T-cell (primary cell): ENCODE data around the gene DLG2. TPM values are rescaled to one million over a fixed set of nuclear protein-coding genes. Genes with fewer than 3 reads are reported as not detected.
"Not testable (repeated sequence)": the region's sequence is repeated elsewhere in the genome, so short reads cannot be mapped to it uniquely, and the experiment has no call there.

ENCODE experiments used
- ATAC-seq, 4 experiments: fragments of 200-7000 bp in 3 of 4; fragments of 150-1000 bp in 1 of 4; cut with Tn5 transposase; replicated peaks in 1 of 4; 1 replicate in 3 of 4; 2 replicates in 1 of 4; pipeline ENCODE4 v1.10.0; 2021; ENCODE audit warnings: moderate library complexity in 3 of 4, mild to moderate bottlenecking in 2 of 4, moderate number of reproducible peaks in 1 of 4
- CTCF ChIA-PET, 2 donors: fragments of 300-600 bp; sonication (Branson Sonifier 250); formaldehyde crosslinking; loops; one replicate each; lab custom pipeline; 2022; ENCODE audit warnings: antibody characterized with exemption in 2 of 2; lab: Charles Lee
- POLR2A ChIA-PET, 2 donors: fragments of 300-600 bp; sonication (Branson Sonifier 250); formaldehyde crosslinking; loops; one replicate each; lab custom pipeline; 2022; ENCODE audit warnings: antibody characterized with exemption in 2 of 2; lab: Charles Lee
- DNase-seq, 35 experiments: peaks; one replicate each; pipeline versions ENCODE4 v3.0.0 to v3.0.0-alpha.2; 2013 to 2023
- H3K27ac ChIP-seq: one replicate; pipeline ENCODE4 v1.5.1; 2013; ENCODE audit warnings: low read length
- H3K27me3 ChIP-seq, 2 experiments: replicated peaks in 1 of 2; 1 replicate in 1 of 2; 2 replicates in 1 of 2; pipeline versions ENCODE4 v1.6.1 to v1.7.0; 2013; ENCODE audit warnings: low read length in 1 of 2, mixed read lengths in 1 of 2; ENCODE audit not compliant: control insufficient read depth in 2 of 2, insufficient read depth in 2 of 2; ENCODE audit errors: extremely low read depth in 1 of 2
- H3K36me3 ChIP-seq, 2 donors: 1 replicate in 1 of 2; 2 replicates in 1 of 2; pipeline versions ENCODE4 v1.6.1 to v1.7.0; 2013; ENCODE audit warnings: low read length in 1 of 2; ENCODE audit not compliant: control insufficient read depth in 2 of 2, insufficient read depth in 1 of 2; ENCODE audit errors: extremely low read depth in 1 of 2
- H3K4me1 ChIP-seq, 2 experiments: 1 replicate in 1 of 2; 2 replicates in 1 of 2; pipeline versions ENCODE4 v1.6.1 to v1.7.0; 2013; ENCODE audit warnings: low read length in 2 of 2, mixed read lengths in 1 of 2; ENCODE audit not compliant: insufficient read depth in 2 of 2, control insufficient read depth in 1 of 2; ENCODE audit errors: extremely low read depth in 1 of 2
- H3K4me3 ChIP-seq, 2 donors: 1 replicate in 1 of 2; 2 replicates in 1 of 2; pipeline versions ENCODE4 v1.5.1 to v1.7.0; 2013; ENCODE audit warnings: mild to moderate bottlenecking in 2 of 2, low read length in 1 of 2, moderate library complexity in 1 of 2; ENCODE audit not compliant: control insufficient read depth in 1 of 2; ENCODE audit errors: extremely low read depth in 1 of 2
- H3K9me3 ChIP-seq: 2 replicates; pipeline ENCODE4 v1.7.0; 2013
- H3K27ac Mint-ChIP-seq, 2 donors: one replicate each; pipeline ENCODE4 v1.8.0; 2020 to 2021; ENCODE audit warnings: mild to moderate bottlenecking in 2 of 2, mixed read lengths in 2 of 2
- H3K27me3 Mint-ChIP-seq, 2 donors: one replicate each; pipeline ENCODE4 v1.8.0; 2021 to 2022; ENCODE audit warnings: mixed read lengths in 2 of 2
- H3K36me3 Mint-ChIP-seq: one replicate; pipeline ENCODE4 v1.8.0; 2021; ENCODE audit warnings: mixed read lengths
- H3K4me1 Mint-ChIP-seq, 3 donors: one replicate each; pipeline ENCODE4 v1.8.0; 2020 to 2022; ENCODE audit warnings: mixed read lengths in 3 of 3, mild to moderate bottlenecking in 1 of 3
- H3K4me3 Mint-ChIP-seq, 3 donors: one replicate each; pipeline ENCODE4 v1.8.0; 2020 to 2022; ENCODE audit warnings: mild to moderate bottlenecking in 3 of 3, mixed read lengths in 3 of 3, moderate library complexity in 3 of 3
- H3K9me3 Mint-ChIP-seq, 3 donors: one replicate each; pipeline ENCODE4 v1.8.0; 2020 to 2022; ENCODE audit warnings: mixed read lengths in 3 of 3
- WGBS: methylation state at CpG from one replicate; pipeline ENCODE4 v1.1.5; 2013; ENCODE audit warnings: missing lambda C conversion rate; ENCODE audit not compliant: insufficient coverage; 5-methylcytosine and 5-hydroxymethylcytosine counted together
- total RNA-seq, 35 experiments: library from RNA in 6 of 35; stranded (reverse) in 6 of 35; fragments of 120-200 nt in 1 of 35; gene quantifications; one replicate each; pipeline versions ENCODE4 v1.2.1 to v1.2.4 and lab custom pipeline; 2013 to 2026

Gene DLG2
- total RNA-seq, 5 donors from 2014 or later (not counting 1 experiment from before 2014, with no cell fraction given): 2.3 to 4.1 (median 2.9) TPM

DNA sequence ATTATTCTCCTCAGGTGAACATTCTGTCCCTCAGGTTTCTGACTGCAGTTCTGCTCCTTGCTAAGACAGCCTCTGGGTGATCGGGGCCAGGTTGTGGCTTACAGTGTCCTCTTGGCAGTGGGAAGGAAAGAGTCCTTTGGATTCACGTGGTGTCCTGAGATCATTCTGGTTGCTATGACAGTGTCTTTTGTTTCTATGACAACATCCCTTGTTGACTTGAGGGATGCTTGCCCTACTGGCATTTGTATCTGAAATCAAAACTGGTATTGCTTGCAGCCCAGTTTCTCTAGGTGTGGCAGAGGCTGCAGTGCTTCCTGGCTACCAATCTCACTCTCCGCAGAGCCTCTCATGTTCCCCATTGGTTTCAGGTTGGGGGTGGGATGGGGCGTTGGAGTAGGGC, 2189.2 kb downstream of the DLG2 start:
- Histone ChIP-seq H3K27me3 (peaks cover 0 to 9% of the 10 kb centered on the region in 2 experiments), H3K27ac (no peak overlapping the region), H3K36me3 (no peaks in the 10 kb centered on the region), H3K4me1 (no peaks in the 10 kb centered on the region), H3K9me3 (no peaks in the 10 kb centered on the region), H3K4me3 (no peak overlapping the region)
- no peaks in the 10 kb centered on the region for H3K36me3 Mint-ChIP-seq
- ChIA-PET POLR2A (no interaction called here), CTCF (no interaction called here)
- H3K4me3 Mint-ChIP-seq: no peak overlapping the region
- H3K4me1 Mint-ChIP-seq: no peaks in the 10 kb centered on the region
- no peaks in the 10 kb centered on the region for H3K9me3 Mint-ChIP-seq
- no peak for ATAC-seq
- no peak for DNase-seq
- 92% methylated on average over 2 of the region's 4 CpGs for WGBS
- H3K27me3 Mint-ChIP-seq: peaks cover 0 to 11% of the 10 kb centered on the region in 2 donors
- H3K27ac Mint-ChIP-seq: no peak overlapping the region

DNA sequence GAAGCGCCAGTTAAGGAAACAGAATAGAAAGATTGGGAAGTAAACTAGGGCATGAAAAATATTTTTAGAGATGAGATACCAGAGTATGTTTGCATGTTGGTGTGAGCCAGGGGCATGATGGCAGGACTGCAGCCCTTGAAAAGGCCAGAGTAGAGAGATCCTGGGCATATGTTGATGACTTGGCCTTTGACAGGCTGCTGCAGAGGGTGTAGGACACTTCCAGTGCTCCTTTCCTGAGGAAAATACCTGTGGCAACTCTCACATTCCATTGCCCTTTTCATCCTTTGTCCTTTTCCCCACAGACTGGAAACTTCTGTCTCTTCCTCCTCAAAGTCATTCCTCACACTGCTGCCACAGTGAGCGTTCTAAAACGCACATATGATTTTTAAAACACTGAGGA, 2190.3 kb downstream of the DLG2 start:
- Mint-ChIP-seq H3K36me3 (no peaks in the 10 kb centered on the region), H3K9me3 (no peaks in the 10 kb centered on the region), H3K4me3 (no peak overlapping the region), H3K27me3 (peaks cover 0 to 11% of the 10 kb centered on the region in 2 donors), H3K27ac (no peak overlapping the region), H3K4me1 (no peaks in the 10 kb centered on the region)
- Histone ChIP-seq H3K4me3 (no peak overlapping the region), H3K27me3 (peaks cover 0 to 9% of the 10 kb centered on the region in 2 experiments), H3K27ac (no peak overlapping the region), H3K9me3 (no peaks in the 10 kb centered on the region), H3K36me3 (no peaks in the 10 kb centered on the region), H3K4me1 (no peaks in the 10 kb centered on the region)
- POLR2A ChIA-PET: no interaction called here
- CTCF ChIA-PET: no interaction called here
- DNase-seq: no peak
- WGBS: 100% methylated on average over 3 of the region's 3 CpGs
- no peak for ATAC-seq

DNA sequence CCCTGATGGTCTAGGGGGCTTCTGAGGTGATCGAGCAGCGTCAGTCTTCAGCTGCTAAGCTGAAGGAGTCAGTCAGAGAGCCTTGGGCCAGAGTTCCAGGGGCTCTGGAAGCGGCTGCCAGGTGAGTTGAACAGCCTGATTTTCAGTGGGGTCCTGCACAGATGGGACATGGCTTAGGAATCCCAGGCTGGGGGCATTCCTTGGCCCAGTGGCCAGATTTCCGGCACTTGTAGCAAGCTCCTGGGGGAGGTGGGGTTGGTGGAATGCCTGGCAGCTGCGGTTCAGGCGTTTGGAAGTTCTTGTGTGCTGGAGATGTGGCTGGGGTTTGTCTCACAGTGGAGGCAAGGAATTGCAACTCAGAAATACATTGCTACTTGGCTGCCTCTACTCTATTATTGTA, 2192.3 kb downstream of the DLG2 start:
- ATAC-seq, H3K4me1 Mint-ChIP-seq, H3K36me3 ChIP-seq, H3K27ac ChIP-seq, H3K27ac Mint-ChIP-seq, H3K4me3 Mint-ChIP-seq, H3K4me3 ChIP-seq, CTCF ChIA-PET, H3K9me3 ChIP-seq, H3K9me3 Mint-ChIP-seq, DNase-seq, H3K4me1 ChIP-seq, H3K36me3 Mint-ChIP-seq, H3K27me3 ChIP-seq, POLR2A ChIA-PET: not testable (repeated sequence)
- 81% methylated on average over 3 of the region's 6 CpGs for WGBS
- H3K27me3 Mint-ChIP-seq: peaks cover 0 to 11% of the 10 kb centered on the region in 2 donors

DNA sequence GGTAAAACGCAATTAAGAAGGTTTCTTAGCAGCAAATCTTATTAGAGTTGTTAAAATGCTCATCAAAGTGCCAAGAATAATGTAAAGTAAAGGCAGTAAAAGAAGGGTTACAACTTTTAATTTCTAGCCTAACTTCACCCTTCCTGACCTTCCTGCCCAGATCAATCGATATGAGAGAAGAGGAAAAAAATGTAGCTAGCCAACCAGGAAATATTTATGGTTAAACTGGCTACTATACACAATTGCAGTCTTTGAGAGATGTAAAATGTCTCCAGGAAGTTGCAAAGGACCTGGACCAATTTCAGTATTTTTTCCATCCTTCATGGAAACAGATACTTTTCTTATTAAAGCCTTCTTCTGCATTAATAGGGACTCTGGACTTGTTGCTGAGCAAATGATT, 2199.2 kb downstream of the DLG2 start:
- no peak for DNase-seq
- Mint-ChIP-seq H3K4me3 (no peak overlapping the region), H3K36me3 (no peaks in the 10 kb centered on the region), H3K27ac (no peak overlapping the region), H3K27me3 (no peaks in the 10 kb centered on the region), H3K4me1 (no peaks in the 10 kb centered on the region), H3K9me3 (no peaks in the 10 kb centered on the region)
- no peaks in the 10 kb centered on the region for H3K27me3 ChIP-seq
- ATAC-seq: no peak
- H3K4me3 ChIP-seq: no peak overlapping the region
- H3K4me1 ChIP-seq: no peaks in the 10 kb centered on the region
- H3K27ac ChIP-seq: no peak overlapping the region
- CTCF ChIA-PET: no interaction called here
- H3K36me3 ChIP-seq: no peaks in the 10 kb centered on the region
- no CpG with 5 or more reads among the region's 2 CpGs for WGBS
- H3K9me3 ChIP-seq: no peaks in the 10 kb centered on the region
- POLR2A ChIA-PET: no interaction called here

DNA sequence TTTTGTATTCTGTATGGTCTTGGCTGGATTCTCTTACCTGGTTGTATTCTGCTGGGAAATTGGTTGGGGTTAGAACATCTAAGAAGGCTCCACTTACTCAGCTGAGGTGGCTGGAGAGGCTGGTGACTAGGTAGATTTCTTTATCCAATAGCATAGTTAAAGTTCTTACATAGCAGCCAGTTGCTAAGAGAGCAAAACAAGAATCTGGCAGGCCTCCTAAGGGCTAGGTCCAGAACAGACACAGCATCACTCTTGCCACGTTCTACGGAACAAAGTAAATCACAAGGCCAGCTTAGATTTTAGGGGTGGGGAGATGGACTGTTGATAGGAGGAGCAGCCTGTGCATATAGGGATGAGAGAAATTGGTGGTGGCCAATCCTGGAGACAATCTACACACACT, 2199.6 kb downstream of the DLG2 start:
- H3K27me3 ChIP-seq: no peaks in the 10 kb centered on the region
- no peak overlapping the region for H3K4me3 ChIP-seq
- CTCF ChIA-PET: no interaction called here
- peaks cover 0 to 3% of the 10 kb centered on the region in 2 donors for H3K27me3 Mint-ChIP-seq
- H3K9me3 Mint-ChIP-seq: peaks cover 2 to 3% (median 3%) of the 10 kb centered on the region in 3 donors
- POLR2A ChIA-PET: no interaction called here
- no CpG with 5 or more reads among the region's 2 CpGs for WGBS
- H3K36me3 Mint-ChIP-seq: peaks cover 2% of the 10 kb centered on the region
- no peak overlapping the region for H3K27ac ChIP-seq
- ATAC-seq (no peak), DNase-seq (no peak)
- no peaks in the 10 kb centered on the region for H3K36me3 ChIP-seq
- H3K9me3 ChIP-seq: no peaks in the 10 kb centered on the region
- no peaks in the 10 kb centered on the region for H3K4me1 Mint-ChIP-seq
- no peak overlapping the region for H3K4me3 Mint-ChIP-seq
- H3K27ac Mint-ChIP-seq: no peak overlapping the region
- H3K4me1 ChIP-seq: no peaks in the 10 kb centered on the region

DNA sequence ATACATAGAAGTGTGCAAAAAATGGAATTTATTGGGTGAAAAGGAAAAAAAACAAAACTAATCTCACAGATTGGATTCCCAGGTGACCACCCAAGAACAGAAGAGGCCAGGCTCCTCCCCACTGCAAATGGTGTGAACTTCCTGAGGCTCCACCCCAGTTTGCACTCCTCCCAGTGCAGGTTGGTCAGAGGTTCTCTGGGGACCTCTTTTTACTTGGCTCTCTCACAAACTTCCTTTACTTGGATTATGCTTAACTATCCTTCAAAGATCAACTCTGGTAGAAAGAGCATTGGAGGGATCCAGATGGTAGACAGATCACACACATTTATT, 2202.0 kb downstream of the DLG2 start:
- DNase-seq (no peak), ATAC-seq (no peak)
- Histone ChIP-seq H3K27me3 (no peaks in the 10 kb centered on the region), H3K4me3 (no peak overlapping the region), H3K9me3 (no peaks in the 10 kb centered on the region), H3K36me3 (no peaks in the 10 kb centered on the region), H3K27ac (no peak overlapping the region), H3K4me1 (no peaks in the 10 kb centered on the region)
- Mint-ChIP-seq H3K27me3 (peaks cover 4 to 5% of the 10 kb centered on the region in 2 donors), H3K4me1 (no peaks in the 10 kb centered on the region), H3K9me3 (peaks cover 4 to 18% (median 13%) of the 10 kb centered on the region in 3 donors), H3K27ac (no peak overlapping the region), H3K36me3 (peaks cover 4% of the 10 kb centered on the region), H3K4me3 (no peak overlapping the region)
- POLR2A ChIA-PET: no interaction called here
- CTCF ChIA-PET: no interaction called here

DNA sequence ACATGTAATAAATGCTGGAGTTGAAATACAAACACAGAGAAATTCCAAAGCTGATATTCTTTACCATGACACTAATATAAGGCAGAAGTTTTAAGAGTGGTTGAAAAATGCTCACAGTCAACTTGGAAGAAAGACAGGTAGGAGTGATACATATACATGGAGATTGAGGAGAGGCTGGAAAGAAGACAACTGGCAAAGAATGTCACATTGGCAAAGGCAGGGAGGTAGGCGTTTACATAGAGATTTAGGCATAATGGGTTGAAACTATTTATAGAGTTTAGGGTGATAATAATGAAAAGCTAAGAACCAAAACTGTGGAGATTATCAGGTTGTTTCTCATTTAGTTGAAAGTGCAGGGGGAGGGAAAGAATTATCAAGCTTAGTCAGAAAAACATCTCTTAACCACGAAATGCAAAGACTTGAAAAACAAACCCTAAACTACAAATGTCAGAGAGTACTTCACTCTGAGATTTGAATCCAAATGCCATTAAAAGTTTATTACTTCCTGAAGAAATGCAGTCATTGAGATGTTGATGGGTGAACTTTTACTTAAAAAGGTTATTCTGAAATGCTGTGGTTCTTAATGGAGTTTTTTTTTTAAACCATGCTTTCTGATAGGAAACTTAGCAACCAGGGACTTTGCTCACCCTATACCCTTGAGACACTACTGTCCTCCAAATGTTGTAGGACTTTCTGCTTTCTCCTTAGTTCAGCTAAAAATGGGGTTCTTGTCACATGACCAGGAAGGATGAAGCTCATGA, 2202.6 kb downstream of the DLG2 start:
- ChIA-PET POLR2A (no interaction called here), CTCF (no interaction called here)
- no peak for DNase-seq
- Histone ChIP-seq H3K9me3 (no peaks in the 10 kb centered on the region), H3K27ac (no peak overlapping the region), H3K4me3 (no peak overlapping the region), H3K36me3 (no peaks in the 10 kb centered on the region), H3K27me3 (no peaks in the 10 kb centered on the region), H3K4me1 (no peaks in the 10 kb centered on the region)
- no peak overlapping the region for H3K27ac Mint-ChIP-seq
- ATAC-seq: no peak
- no peaks in the 10 kb centered on the region for H3K4me1 Mint-ChIP-seq
- peaks cover 4% of the 10 kb centered on the region for H3K36me3 Mint-ChIP-seq
- H3K27me3 Mint-ChIP-seq: peaks cover 4 to 5% of the 10 kb centered on the region in 2 donors
- H3K4me3 Mint-ChIP-seq: no peak overlapping the region
- peaks cover 4 to 18% (median 13%) of the 10 kb centered on the region in 3 donors for H3K9me3 Mint-ChIP-seq
- 100% methylated on average over 1 of the region's 2 CpGs for WGBS
